ENCODE results near the gene BMP7.

Gene BMP7

DNA sequence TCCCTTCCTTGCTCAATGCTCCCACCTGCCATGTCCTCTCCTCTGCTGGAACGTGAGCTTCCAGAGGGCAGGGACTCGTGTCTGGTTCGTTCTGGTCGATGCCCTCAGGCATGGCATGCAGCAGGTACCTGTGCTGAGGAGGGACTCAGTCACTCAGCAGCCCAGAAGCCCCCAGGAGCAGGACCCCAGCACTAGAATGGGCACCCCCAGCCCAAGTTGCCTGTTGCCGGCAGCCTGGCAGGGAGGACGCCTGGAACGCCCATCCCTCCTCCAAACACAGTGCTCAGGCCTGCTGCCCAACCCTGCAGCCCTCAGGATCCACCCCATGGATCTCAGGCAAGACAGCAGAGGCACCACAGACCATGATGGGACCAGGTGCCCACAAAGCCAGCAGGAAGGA lies 40.6 kb downstream of the BMP7 start:
- no peak for DNase-seq (ENCODE audit: low read depth)

DNA sequence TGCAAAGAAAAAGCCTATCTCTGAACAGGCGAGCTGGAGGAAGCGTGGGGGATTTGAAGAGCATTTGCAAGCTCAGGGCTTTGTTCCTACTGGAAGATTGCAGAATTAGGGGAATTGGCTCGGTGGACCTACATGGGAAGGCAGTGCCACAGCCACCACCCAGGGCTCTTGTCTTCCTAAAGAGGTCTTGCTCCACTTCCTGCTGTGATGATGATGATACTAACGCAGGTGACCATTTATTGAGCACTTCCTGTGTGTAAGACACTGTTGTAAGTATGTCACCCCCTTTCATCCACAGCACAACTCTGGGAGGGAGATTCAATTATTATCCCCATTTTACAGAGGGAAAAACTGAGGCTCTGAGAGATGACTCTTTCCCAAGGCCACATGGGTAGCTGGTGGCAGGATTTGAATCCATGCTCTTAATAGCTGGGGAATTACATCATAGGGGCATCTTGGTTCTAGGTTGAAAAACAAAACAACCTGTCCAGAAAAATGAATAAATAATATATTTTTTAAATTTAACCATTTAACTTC lies 41.2 kb downstream of the BMP7 start:
- no peak for DNase-seq (ENCODE audit: low read depth)

GRCh38 chr20:57224641-57225138 lies 41.8 kb downstream of the BMP7 start:
- no peak for DNase-seq (ENCODE audit: low read depth)

DNA sequence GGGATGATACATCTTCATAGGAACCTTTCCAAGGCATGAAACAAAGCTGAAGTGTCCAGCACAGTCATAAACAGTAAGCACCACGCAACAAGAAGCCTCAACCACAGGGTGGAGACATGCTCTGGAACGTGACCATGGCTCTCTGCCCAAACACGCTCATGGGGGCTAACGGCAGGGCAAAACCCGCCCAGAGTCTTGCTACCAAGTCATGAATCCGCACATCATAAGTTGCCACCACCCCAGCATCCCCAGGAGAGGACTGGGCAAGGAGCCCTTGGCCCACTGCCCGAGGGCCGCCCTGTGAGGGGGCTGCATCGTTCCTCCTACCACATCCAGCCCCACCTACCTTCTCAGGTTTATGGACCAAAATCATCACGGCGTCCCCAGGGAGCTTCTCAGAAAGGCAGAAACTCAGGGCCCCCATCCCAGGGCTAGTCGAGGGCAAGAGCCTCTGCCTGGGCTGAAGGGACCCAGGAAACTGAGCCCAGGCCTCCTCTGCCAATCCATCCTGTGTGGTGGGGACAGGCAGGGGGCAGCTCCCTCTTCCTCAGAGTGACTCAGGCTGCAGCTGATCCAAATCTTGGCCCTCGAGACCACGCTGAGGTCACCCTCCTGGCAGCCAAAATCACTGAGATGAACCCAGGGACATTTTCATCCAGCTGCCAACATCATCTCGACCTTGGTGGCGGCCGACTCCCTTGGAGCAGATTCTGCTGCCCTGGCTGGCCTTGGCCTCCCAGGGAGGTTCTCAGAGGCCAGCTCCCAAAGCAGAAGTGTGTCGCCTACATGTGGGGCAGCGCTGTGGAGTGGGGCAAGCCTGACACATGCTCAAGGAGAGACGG lies 42.6 kb downstream of the BMP7 start:
- DNase-seq (ENCODE audit: low read depth) = no peak

GRCh38 chr20:57222631-57222950 lies 43.9 kb downstream of the BMP7 start:
- DNase-seq (ENCODE audit: low read depth) = no peak

DNA sequence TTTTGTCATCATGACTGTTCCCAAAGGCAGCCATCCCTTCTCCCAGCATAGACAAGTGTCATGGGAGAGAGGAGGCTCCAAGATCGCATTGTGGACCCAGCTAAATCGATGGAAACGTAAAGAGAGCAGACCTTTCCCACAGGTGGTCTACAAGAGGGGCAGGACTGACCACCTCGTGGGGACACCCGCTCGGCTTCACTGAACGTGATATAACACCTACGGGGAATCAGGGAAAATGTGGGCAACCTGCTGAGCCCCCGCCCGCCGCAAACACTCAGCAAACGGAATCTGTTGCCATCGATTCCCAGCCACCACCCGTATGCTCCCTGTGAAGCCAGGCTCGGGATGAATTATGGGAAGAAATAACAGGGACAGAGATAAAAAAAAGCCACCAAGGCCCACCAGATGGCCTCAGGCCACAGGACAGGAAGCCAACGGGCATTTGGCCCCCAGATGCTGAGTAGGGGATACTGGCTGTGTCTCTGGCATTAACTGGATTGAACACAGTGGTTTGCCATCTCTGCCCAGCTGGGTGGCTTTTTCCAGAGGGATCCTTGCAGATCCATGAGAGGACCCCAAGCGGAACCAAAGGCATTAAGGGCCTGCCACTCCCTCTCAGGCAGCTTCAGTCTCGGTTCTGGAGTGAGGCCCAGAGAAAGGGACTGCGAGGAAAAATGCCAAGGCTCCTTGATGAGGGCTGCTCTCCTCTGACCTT lies 44.4 kb downstream of the BMP7 start:
- no peak for DNase-seq (ENCODE audit: low read depth)

DNA sequence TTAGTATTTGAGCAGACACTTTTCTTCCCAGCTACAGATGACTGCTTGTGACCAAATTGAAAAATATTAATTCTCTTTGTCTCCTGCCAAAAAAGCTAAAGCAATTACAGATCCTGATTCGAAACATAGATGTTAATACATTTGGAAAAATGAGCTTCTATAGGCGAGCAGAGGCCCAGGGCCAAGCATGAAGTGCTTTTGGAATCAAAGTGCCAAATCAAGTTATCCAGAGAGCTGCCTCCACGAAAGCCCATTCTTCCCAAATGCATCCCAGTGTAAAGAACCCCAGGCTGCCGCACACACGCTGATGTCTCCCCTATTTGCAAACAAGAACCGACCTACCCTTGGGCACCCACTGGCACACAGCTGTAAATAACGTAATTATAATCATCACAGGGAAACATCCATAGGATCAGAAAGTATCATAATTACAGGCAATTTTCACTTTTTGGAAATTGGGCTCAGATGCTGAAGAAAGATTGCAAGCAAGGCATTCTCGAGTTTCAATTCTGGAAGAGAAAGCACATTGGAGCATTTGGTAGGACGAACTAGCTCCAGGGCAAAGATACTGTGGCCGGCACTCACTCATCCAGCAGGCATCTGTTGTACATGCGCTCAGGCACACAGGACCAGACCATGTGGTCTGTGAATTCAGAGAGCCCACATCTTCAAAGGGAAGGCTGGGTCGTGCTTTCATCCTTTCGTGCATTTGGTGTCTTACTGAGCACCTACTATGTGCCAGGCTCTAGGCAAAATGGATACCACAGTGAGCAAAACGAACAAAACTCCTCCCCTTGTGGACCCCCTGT lies 45.9 kb downstream of the BMP7 start:
- no peak for DNase-seq (ENCODE audit: low read depth)

- no peak for DNase-seq (ENCODE audit: low read depth)
Observed at GRCh38 chr20:57219071-57219677, 47.3 kb downstream of the BMP7 start.

DNA sequence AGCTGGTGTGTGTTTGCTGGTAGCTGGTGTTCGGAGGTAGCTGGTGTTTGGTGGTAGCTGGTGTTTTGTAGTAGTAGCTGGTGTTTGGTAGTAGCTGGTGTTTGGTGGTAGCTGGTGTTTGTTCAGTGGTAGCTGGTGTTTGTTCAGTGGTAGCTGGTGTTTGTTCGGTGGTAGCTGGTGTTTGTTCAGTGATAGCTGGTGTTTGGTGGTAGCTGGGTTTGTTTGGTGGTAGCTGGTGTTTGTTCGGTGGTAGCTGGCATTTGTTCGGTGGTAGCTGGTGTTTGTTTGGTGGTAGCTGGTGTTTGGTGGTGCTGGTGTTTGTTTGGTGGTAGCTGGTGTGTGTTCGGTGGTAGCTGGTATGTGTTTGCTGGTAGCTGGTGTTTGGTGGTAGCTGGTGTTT lies 48.0 kb downstream of the BMP7 start:
- no peak for DNase-seq (ENCODE audit: low read depth)

DNA sequence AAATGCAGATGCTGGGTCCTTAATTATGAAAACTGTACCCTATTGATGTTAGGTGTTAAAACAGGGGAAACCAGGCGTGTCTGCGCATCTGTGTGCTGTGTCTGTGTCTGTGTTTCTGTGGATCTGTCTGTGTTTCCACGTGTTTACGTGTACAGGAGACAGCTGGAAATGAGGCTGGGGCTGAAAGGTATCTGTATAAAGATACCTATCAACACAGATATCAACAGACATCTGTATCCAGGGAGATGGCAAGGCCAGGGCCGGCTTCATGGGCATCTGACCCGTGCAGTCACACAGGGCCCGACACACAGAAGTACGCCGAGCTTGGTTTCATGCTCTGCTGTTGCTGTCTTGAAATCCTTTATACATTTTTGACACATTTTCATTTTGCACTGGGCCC lies 48.6 kb downstream of the BMP7 start:
- DNase-seq (ENCODE audit: low read depth) = no peak

GRCh38 chr20:57216669-57217068 lies 49.8 kb downstream of the BMP7 start:
- no peak for DNase-seq (ENCODE audit: low read depth)

DNA sequence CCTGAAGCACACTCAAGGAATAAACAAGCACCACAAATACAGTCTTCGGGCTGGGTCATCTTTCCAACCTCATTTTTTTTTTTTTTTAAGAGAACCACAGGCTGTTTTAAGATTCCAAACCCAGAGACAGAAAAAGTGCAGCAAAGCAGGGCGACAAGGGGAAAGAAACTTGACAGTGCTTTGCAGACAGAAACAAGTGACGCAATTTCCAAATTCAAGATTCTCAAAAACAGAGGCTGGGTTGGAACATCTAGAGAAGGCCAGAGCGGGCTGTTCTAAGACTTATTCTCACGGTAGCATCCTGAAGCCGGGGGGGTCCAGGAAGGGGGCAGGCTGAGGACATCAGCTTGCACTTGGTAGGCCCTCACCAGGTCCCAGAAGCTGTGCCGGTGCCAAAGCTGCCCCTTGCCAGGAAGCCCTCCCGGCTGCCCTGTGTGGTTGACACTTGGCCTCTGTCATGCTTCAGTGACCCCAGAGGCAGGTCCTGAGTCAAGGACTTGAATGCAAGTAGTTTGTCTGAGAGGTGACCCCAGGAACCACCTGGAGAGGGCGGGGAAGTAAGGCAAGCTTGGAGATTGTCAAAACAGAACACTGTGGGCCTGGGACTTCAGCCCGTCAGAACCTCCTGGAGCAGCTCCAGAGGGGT lies 50.5 kb downstream of the BMP7 start:
- no peak for DNase-seq (ENCODE audit: low read depth)

GRCh38 chr20:57215426-57215825 lies 51.0 kb downstream of the BMP7 start:
- DNase-seq (ENCODE audit: low read depth) = no peak

- no peak for DNase-seq (ENCODE audit: low read depth)
Observed at GRCh38 chr20:57214948-57215347, 51.5 kb downstream of the BMP7 start.

DNA sequence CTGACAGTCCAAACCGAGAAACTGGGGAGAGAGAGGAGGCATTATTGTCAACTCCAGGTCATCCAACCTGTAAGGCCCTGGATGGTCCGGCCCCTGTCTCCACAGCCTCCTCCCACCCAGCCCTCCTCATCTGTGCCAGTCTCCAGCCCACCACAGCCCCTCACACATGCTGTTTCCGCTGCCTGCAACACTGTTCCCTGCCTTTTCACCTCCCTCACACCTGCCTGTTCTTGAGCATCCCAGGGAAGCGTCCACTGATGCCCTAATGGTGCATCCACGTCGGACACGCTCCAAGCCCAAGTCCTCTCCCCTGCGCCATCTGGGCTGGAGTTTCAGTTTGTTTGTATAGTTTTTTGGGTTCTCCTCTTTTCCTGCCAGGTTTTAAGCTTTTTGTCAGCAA lies 52.0 kb downstream of the BMP7 start:
- no peak for DNase-seq (ENCODE audit: low read depth)

DNA sequence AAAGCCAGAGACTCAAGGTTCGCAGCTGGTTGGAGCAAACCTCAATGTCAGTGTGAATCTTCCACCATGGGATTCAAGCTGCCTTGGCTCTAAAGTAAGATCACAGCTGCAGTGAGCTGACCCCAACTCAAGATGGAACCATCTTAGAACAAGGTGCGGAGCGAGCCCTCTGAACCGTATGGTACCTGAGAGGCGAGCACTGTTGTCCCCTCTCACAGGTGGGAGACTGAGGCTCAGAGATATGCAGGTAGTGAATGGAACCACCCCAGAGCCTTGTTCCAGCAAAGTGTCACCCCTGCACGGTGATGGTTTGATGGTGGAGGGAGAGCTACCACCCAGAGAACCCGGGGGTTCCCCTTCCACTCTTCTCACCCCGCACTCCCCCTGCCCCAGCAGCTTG lies 52.5 kb downstream of the BMP7 start:
- DNase-seq (ENCODE audit: low read depth) = no peak

GRCh38 chr20:57213291-57213690 lies 53.1 kb downstream of the BMP7 start:
- no peak for DNase-seq (ENCODE audit: low read depth)

- DNase-seq (ENCODE audit: low read depth) = peak; percentile 56
Observed at GRCh38 chr20:57212534-57213276, 53.7 kb downstream of the BMP7 start.

DNA sequence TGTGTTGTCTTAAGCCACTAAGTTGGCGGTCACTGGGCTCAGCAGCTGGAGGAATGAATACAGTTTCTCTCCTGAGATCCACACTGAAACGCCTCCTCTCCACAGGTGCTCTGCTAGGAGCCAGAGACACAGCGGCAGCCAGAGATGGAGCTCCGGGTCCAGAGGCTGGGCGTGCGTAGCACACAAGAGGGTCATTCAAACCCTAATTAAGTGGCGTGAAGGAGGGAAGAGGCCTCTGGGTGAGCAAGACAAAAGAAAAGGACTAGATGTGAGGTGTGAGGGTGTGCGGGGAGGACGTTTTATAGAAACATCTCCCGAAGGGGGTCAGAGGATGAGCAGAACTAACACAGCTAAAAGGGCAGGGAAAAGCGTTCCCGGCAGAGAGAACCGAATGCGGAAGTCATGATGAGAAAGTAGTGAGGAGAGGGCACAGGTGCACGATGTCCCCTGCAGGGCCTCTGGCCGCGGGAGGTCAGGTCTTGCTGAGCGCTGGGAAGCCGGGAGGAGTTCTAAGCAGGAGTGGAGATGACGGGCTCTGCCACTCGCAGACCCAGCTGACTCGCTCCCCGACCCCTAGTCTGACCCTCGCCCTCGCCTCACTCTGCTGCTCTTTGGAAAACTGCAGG lies 54.4 kb downstream of the BMP7 start:
- DNase-seq (ENCODE audit: low read depth) = no peak

GRCh38 chr20:57211406-57211805 lies 55.0 kb downstream of the BMP7 start:
- no peak for DNase-seq (ENCODE audit: low read depth)

Measured in HS-5 (cell line).